WTC11 (cell line): ENCODE data around the gene CNTRL. TPM values are rescaled to one million over a fixed set of nuclear protein-coding genes. Genes with fewer than 3 reads are reported as not detected.
"Not testable (repeated sequence)": the region's sequence is repeated elsewhere in the genome, so short reads cannot be mapped to it uniquely, and the experiment has no call there.

Experiments
- ATAC-seq: fragments of 200-7000 bp; cut with Tn5 transposase; 2 replicates; pipeline ENCODE4 v1.10.0; 2021; ENCODE audit warnings: mild to moderate bottlenecking, moderate library complexity
- CTCF ChIA-PET: fragments of 300-600 bp; sonication (Branson Sonifier 250); formaldehyde crosslinking; loops from one replicate; lab custom pipeline; 2021; ENCODE audit warnings: antibody characterized with exemption; lab: Charles Lee
- POLR2A ChIA-PET: fragments of 350-600 bp; sonication (Branson Sonifier 250); formaldehyde crosslinking; loops from one replicate; lab custom pipeline; 2021; ENCODE audit warnings: antibody characterized with exemption; lab: Charles Lee
- DNase-seq: peaks from one replicate; pipeline ENCODE4 v3.0.0; 2021; ENCODE audit warnings: low spot score
- H3K27ac Mint-ChIP-seq: 2 replicates; pipeline ENCODE4 v1.8.0; 2021; ENCODE audit warnings: mixed read lengths
- H3K27me3 Mint-ChIP-seq: 2 replicates; pipeline ENCODE4 v1.8.0; 2021; ENCODE audit warnings: low read depth, mild to moderate bottlenecking, moderate library complexity, mixed read lengths
- H3K36me3 Mint-ChIP-seq: 2 replicates; pipeline ENCODE4 v1.8.0; 2021; ENCODE audit warnings: mixed read lengths
- H3K4me1 Mint-ChIP-seq: 2 replicates; pipeline ENCODE4 v1.8.0; 2022; ENCODE audit warnings: mixed read lengths
- H3K4me3 Mint-ChIP-seq: 2 replicates; pipeline ENCODE4 v1.8.0; 2021; ENCODE audit warnings: mild to moderate bottlenecking, moderate library complexity, mixed read lengths
- H3K9me3 Mint-ChIP-seq: 2 replicates; pipeline ENCODE4 v1.8.0; 2021; ENCODE audit warnings: mixed read lengths
- ATF1 ChIP-seq: sonication (generic); formaldehyde crosslinking; IDR thresholded peaks from 2 replicates; pipeline ENCODE4 v1.8.1; 2023; ENCODE audit warnings: mild to moderate bottlenecking, moderate library complexity, missing genetic modification reagents
- CDX4 ChIP-seq: fragments of 250-450 bp; sonication (Bioruptor Pico); IDR thresholded peaks from 2 replicates; pipeline ENCODE4 v1.9.0; 2021; ENCODE audit warnings: moderate library complexity, mild to moderate bottlenecking, inconsistent platforms, borderline replicate concordance
- ESRRA ChIP-seq: sonication (generic); formaldehyde crosslinking; IDR thresholded peaks from 2 replicates; pipeline ENCODE4 v1.8.1; 2022; ENCODE audit warnings: mild to moderate bottlenecking, missing genetic modification reagents, borderline replicate concordance
- ETV6 ChIP-seq: sonication (generic); formaldehyde crosslinking; IDR thresholded peaks from 2 replicates; pipeline ENCODE4 v1.8.1; 2022; ENCODE audit warnings: mild to moderate bottlenecking, missing genetic modification reagents
- FOXK1 ChIP-seq: sonication (generic); formaldehyde crosslinking; IDR thresholded peaks from 2 replicates; pipeline ENCODE4 v1.8.0; 2022; ENCODE audit warnings: mild to moderate bottlenecking, moderate library complexity, missing genetic modification reagents
- FOXP1 ChIP-seq: sonication (generic); formaldehyde crosslinking; IDR thresholded peaks from 2 replicates; pipeline ENCODE4 v1.8.0; 2022; ENCODE audit warnings: missing genetic modification reagents, mild to moderate bottlenecking, moderate library complexity, borderline replicate concordance
- IRF2 ChIP-seq: sonication (generic); formaldehyde crosslinking; IDR thresholded peaks from 2 replicates; pipeline ENCODE4 v1.8.0; 2022; ENCODE audit warnings: low read depth, missing genetic modification reagents, borderline replicate concordance
- JUN ChIP-seq: sonication (generic); formaldehyde crosslinking; IDR thresholded peaks from 2 replicates; pipeline ENCODE4 v1.8.0; 2023; ENCODE audit warnings: mild to moderate bottlenecking, missing genetic modification reagents
- NR3C1 ChIP-seq: sonication (generic); formaldehyde crosslinking; conservative IDR thresholded peaks from 2 replicates; pipeline ENCODE4 v1.8.1; 2023; ENCODE audit warnings: low read depth, mild to moderate bottlenecking, missing genetic modification reagents
- STAT6 ChIP-seq: sonication (generic); formaldehyde crosslinking; conservative IDR thresholded peaks from 2 replicates; pipeline ENCODE4 v1.8.1; 2023; ENCODE audit warnings: mild to moderate bottlenecking, low read depth, missing genetic modification reagents, moderate library complexity
- TCF7 ChIP-seq: sonication (generic); formaldehyde crosslinking; IDR thresholded peaks from 2 replicates; pipeline ENCODE4 v1.8.0; 2022; ENCODE audit warnings: mild to moderate bottlenecking, low read depth, missing genetic modification reagents, moderate library complexity
- ZNF317 ChIP-seq: sonication (generic); formaldehyde crosslinking; IDR thresholded peaks from 2 replicates; pipeline ENCODE4 v1.8.1; 2023; ENCODE audit warnings: low read depth, mild to moderate bottlenecking, moderate library complexity, missing genetic modification reagents, borderline replicate concordance
- ZNF396 ChIP-seq: fragments of 250-450 bp; sonication (Bioruptor Pico); IDR thresholded peaks from 2 replicates; pipeline ENCODE4 v1.8.0; 2021; ENCODE audit warnings: mild to moderate bottlenecking, moderate library complexity, borderline replicate concordance
- total RNA-seq: library from RNA; stranded (reverse); gene quantifications from 3 replicates; pipeline ENCODE4 v1.2.3, GENCODE V29; 2021
- TF ChIP-seq, protein P1 (sequence below): sonication (generic); formaldehyde crosslinking; IDR thresholded peaks from 2 replicates; pipeline ENCODE4 v1.8.1; 2023; ENCODE audit warnings: mild to moderate bottlenecking, missing genetic modification reagents, moderate library complexity
- TF ChIP-seq, protein P2 (sequence below): sonication (generic); formaldehyde crosslinking; IDR thresholded peaks from 2 replicates; pipeline ENCODE4 v1.8.0; 2022; ENCODE audit warnings: missing genetic modification reagents

Gene CNTRL
- total RNA-seq, 1 experiment from 2014 or later = 13.3 TPM

DNA sequence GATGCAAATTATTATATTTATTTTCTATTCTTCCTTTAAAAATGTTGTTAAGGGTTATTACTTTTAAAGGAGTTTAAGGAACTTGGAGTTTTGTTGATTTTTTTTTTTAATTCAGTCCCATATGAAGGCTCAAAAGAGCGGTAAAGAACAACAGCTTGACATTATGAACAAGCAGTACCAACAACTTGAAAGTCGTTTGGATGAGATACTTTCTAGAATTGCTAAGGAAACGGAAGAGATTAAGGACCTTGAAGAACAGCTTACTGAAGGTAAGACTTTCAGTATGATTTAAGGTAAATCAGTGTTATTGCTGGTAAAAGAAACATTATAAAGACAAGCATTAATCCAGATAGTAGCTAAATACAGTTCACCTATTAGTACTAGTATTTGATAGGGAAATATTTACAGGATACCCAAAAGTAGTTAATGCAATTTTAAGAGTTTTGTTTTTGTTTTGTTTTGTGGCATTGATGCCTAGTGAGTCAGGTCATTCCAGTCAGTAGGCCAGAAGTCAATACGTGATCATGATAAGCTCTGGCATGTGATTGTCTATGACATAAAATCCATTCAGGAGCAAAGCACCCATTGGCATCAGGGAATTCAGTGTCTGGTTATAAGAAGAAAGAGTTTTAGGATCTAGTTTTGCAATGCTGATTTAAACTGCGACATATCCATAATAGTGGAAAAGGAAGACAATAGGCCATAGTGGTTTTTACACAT is 49.2 kb downstream of the CNTRL start:
- ATAC-seq (no peak), DNase-seq (no peak)
- no peak for TF ChIP-seq CDX4 (CRISPR knock-in tag)
- no peak for TF ChIP-seq ATF1 (CRISPR knock-in tag)
- TF ChIP-seq FOXK1 (CRISPR knock-in tag) = no peak
- TF ChIP-seq IRF2 (CRISPR knock-in tag) = no peak
- TF ChIP-seq, protein P1, sequence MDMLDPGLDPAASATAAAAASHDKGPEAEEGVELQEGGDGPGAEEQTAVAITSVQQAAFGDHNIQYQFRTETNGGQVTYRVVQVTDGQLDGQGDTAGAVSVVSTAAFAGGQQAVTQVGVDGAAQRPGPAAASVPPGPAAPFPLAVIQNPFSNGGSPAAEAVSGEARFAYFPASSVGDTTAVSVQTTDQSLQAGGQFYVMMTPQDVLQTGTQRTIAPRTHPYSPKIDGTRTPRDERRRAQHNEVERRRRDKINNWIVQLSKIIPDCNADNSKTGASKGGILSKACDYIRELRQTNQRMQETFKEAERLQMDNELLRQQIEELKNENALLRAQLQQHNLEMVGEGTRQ (CRISPR knock-in tag) = no peak
- TF ChIP-seq, protein P2, sequence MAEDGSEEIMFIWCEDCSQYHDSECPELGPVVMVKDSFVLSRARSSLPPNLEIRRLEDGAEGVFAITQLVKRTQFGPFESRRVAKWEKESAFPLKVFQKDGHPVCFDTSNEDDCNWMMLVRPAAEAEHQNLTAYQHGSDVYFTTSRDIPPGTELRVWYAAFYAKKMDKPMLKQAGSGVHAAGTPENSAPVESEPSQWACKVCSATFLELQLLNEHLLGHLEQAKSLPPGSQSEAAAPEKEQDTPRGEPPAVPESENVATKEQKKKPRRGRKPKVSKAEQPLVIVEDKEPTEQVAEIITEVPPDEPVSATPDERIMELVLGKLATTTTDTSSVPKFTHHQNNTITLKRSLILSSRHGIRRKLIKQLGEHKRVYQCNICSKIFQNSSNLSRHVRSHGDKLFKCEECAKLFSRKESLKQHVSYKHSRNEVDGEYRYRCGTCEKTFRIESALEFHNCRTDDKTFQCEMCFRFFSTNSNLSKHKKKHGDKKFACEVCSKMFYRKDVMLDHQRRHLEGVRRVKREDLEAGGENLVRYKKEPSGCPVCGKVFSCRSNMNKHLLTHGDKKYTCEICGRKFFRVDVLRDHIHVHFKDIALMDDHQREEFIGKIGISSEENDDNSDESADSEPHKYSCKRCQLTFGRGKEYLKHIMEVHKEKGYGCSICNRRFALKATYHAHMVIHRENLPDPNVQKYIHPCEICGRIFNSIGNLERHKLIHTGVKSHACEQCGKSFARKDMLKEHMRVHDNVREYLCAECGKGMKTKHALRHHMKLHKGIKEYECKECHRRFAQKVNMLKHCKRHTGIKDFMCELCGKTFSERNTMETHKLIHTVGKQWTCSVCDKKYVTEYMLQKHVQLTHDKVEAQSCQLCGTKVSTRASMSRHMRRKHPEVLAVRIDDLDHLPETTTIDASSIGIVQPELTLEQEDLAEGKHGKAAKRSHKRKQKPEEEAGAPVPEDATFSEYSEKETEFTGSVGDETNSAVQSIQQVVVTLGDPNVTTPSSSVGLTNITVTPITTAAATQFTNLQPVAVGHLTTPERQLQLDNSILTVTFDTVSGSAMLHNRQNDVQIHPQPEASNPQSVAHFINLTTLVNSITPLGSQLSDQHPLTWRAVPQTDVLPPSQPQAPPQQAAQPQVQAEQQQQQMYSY (CRISPR knock-in tag) = no peak
- no peak for TF ChIP-seq FOXP1
- TF ChIP-seq ZNF317 = no peak
- TF ChIP-seq JUN (CRISPR knock-in tag) = no peak
- no peak for TF ChIP-seq STAT6 (CRISPR knock-in tag)
- TF ChIP-seq ETV6 (CRISPR knock-in tag) = no peak
- TF ChIP-seq NR3C1 (CRISPR knock-in tag) = no peak
- no peak for TF ChIP-seq TCF7 (CRISPR knock-in tag)
- no peak for TF ChIP-seq ESRRA (CRISPR knock-in tag)
- Mint-ChIP-seq H3K27me3 (no peaks in the 10 kb centered on the region), H3K4me3 (no peak overlapping the region), H3K4me1 (peaks cover 15% of the 10 kb centered on the region), H3K9me3 (peaks cover 6% of the 10 kb centered on the region), H3K27ac (no peak overlapping the region), H3K36me3 (peaks cover 12% of the 10 kb centered on the region)
- ChIA-PET POLR2A (no interaction called here), CTCF (interaction anchor here (0.9 kb wide), 1 partner anchor 64 kb away, joined by 3 read pairs; no protein-coding TSS in a partner anchor)

DNA sequence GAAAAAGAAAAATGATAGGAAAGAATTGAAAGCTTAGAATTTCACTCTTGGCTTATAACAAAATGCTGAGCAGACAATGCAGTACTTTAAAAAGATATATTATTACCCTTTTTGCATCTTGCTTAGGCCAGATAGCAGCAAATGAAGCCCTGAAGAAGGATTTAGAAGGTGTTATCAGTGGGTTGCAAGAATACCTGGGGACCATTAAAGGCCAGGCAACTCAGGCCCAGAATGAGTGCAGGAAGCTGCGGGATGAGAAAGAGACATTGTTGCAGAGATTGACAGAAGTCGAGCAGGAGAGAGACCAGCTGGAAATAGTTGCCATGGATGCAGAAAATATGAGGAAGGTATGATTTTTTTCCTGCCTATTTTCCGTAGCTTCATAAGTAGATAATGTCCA is 50.8 kb downstream of the CNTRL start:
- ATAC-seq (no peak), DNase-seq (no peak)
- Mint-ChIP-seq H3K36me3 (peaks cover 16% of the 10 kb centered on the region), H3K4me3 (no peak overlapping the region), H3K9me3 (peaks cover 10% of the 10 kb centered on the region), H3K27me3 (no peaks in the 10 kb centered on the region)
- ChIA-PET POLR2A (no interaction called here), CTCF (interaction anchor here (1.0 kb wide), 1 partner anchor 495 kb away, joined by 3 read pairs; no protein-coding TSS in a partner anchor)
- TF ChIP-seq ZNF396 = no peak
- TF ChIP-seq, all 79 proteins: peak for 0
- H3K27ac Mint-ChIP-seq = no peak overlapping the region
- H3K4me1 Mint-ChIP-seq = peaks cover 15% of the 10 kb centered on the region

- POLR2A ChIA-PET, H3K27me3 Mint-ChIP-seq, H3K9me3 Mint-ChIP-seq, DNase-seq, H3K4me3 Mint-ChIP-seq, H3K27ac Mint-ChIP-seq, ATAC-seq, CTCF ChIA-PET: not testable (repeated sequence)
- Mint-ChIP-seq H3K36me3 (peaks cover 16% of the 10 kb centered on the region), H3K4me1 (peaks cover 15% of the 10 kb centered on the region)
Measured at GRCh38 chr9:121129384-121129783, 54.6 kb downstream of the CNTRL start.
